ENCODE measurements around the gene PSMC2.

Gene PSMC2

DNA sequence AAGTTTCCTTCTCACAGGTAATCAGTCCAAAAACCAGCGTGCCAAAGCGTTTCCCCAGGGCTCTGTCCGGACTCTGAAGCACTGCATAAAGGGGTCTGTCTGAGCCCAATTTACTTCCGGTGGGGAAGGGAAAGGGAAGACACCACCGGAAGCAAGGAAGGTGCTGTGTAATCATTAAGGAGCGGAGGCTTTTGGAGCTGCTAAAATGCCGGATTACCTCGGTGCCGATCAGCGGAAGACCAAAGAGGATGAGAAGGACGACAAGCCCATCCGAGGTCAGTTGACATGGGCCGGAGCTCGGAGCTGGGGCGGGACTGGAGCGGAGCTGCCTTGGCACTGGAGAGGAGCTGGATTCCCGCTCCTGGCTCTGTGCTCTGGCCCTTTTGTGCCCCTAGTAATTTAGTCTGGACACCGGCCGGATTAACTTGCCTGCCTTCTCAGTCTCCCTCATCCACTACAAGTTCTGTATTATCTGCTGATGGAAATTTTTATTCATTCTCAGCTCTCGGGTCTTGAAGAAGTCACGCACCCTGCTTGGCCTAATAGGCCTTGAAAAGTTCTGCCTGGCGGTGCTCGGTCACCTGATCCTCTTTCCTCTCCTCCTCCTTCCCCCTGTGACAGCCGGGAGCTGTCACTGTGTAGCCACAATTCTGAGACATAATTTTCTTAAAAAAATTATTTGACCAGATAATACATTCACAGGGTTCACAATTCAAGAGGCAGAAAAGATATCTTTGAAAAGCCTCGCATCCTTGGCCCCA lies at the start of gene PSMC2:
Gene PSMC2 (plus strand): TSS at position 137 of the 761 bp plus-strand sequence. CDS start 69 bp downstream, at position 206.
- peak; percentile 86 for DNase-seq

DNA sequence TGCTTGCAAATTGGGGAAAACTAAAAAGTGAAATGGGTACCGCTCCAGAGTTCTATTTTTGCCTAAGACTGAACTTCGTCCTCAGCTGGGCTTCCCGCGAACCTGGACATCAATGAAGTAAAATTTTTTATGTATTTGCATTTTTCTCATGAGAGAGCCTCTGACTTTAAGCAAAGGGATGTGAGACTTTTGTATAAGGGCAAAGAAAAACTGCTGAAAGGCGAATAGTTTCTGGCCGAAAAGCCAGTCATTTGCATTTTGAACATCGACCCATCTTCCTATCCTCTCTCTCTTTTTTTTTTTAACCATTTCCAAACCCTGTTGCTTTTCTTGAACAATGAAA lies 49.6 kb upstream of the PSMC2 start:
- DNase-seq, result no peak

DNA sequence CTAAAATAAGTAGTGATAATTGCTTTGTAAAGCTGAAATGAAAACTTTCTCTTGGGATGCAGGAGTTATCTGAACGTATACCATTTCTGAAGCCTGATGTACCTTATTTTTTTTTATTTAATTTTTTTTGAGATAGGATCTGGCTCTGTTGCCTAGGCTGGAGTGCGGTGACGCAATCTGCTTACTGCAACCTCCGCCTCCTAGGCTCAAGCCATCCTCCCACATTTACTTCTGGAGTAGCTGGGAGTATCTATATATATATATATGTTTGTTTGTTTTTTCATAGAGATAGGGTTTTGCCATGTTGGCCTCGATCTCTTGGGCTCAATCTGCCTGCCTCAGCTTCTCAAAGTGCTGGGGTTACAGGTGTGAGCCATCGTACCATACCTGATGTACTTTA lies 47.8 kb upstream of the PSMC2 start:
- no peak for DNase-seq

DNA sequence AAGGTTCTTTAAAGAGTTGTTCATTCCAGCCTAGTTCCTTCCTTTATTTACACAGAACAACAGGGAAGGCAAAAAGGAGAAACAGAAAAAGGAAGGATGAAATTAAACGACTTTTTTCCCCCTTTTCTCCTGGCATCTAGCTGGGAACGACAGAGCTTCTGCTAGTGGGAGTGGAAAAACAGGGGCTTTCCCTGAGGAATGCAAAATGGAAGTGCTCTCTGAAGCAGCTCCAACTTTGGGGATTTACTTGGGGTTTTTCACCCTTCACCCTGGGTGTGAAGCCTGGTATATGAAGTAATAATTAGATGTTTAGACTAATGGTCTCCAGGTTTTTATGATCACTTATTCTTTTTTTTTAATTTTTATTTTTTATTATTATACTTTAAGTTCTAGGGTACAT lies 46.0 kb upstream of the PSMC2 start:
- no peak for DNase-seq

DNA sequence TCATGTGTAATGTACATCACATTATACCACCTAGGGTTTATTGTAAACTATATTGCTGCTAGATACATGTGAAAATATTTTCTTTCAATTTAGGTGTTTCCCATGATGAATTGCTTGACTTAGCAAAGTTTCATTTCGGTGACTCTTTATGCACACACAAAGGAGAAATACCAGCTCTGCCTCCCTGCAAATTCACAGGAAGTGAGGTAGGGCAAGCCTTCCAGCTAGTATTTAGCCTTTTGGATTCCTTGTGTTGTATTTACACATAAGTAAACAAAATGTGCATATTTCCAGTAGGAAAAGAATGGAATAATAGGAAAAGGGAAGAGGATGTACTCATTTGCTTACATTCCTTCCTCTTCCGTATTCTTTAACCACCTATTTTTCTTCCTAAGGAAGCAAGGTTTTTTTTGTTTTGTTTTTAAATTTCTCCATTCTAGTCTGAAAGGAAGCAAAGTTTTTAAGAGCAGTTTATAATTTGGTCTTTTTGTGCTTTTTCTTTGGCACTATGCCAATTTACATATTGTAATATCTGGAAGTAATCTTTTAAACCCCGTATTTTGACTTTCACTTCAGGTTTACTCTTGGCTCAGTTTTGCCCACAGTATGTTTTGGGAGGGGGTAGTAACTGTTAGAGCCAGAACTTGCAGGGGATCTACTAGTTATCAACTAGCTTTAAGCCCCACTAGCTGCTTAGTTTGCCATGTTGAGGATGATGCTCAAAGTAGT lies 39.8 kb upstream of the PSMC2 start:
- DNase-seq, result no peak

DNA sequence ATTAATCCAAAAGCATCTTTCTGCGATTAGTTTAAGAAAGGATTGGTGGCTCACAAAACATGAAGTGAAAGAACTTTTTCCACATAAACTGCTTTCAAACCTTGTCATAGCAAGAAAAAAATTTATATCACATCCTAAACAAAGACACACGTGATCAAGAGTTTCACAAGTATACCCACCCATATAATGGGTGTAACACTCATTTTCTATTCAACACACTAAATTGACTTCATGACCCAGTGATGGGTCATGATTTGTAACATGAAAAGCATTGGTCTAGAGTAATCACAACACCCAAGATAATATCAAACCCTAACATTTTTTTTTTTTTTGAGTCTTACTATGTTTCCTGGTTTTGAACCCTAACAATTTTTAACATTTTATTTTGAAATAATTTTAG lies 32.6 kb upstream of the PSMC2 start:
- no peak for DNase-seq

DNA sequence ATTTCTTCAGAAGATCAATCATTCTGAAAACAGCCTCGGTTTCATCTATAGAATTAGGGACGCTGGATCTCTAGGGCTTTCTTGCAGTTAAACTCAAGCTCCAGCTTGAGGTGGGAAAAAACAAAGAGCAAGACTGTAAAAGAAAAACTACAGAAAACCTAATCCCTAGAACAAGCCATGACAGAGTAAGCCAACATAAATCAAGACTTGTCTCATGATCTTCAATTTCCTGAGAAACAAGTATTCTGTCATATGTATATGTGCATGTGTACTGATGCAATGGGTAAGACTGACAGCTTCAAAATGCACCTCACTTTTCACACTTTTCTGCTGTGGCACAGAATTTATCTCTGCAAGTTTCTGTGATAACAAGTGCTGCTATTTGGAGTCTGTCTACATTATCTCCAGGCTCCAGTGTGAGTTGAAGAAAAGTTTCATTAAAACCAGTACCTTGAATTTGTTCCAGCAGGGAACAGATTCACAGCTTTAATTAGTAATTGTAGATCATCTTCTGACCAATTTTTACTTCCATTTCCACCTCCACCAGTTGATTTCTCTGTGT lies 31.0 kb upstream of the PSMC2 start:
- DNase-seq, result no peak

DNA sequence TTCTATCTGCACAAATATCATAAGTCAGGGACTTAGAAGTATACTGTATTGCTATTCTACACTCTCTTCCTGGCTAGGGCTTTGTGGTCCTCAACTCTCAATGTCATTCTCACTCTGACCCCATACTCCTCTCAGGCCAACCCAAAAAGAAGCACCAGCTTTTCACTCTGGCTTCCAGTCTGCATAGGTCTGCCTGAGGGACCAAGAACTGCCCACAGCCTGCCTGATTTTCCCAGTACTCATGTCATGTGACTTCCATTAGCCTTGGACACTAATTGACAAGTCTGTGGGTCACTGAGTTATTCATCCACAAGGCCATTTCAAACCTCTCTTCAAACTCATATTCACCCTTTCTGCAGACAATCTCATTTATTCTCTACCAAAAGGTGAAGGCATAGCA lies 30.4 kb upstream of the PSMC2 start:
- no peak for DNase-seq

DNA sequence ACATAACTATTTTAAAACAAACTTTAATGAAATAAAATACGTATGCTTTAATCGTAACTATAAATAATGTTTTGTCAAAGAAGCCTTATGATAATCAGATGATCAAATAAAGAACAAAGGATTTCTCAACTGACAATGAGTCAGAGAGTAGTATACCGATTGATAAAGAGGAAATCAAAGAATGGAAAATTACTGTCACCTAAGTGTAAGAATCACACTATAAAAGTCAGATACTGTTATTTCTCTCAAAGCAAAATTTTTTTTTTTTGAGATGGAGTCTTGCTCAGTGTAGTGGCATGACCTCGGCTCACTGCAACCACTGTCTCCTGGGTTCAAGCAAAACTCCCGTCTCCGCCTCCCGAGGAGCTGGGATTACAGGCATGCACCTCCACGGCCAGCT lies 21.7 kb upstream of the PSMC2 start:
- DNase-seq, result no peak

GRCh38 chr7:103336761-103337160 lies 10.7 kb upstream of the PSMC2 start:
- DNase-seq, result no peak

DNA sequence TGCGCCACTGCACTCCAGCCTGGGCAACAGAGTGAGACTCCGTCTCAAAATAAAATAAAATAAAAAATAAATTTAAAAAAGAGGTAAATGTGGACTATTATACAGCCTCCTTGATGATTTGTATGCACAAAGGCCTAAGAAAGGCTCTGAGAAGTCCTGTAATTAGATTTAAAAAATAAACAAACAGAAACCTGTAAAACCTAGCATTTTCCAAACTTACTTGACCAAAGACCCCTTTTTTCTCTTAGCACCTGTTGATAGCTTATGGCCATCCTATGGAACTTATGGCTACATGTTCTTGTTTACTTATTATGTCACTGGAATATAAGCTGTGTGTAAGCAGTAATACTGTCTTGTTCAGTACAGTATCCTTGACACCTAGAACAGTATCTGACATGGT lies 8.6 kb upstream of the PSMC2 start:
- DNase-seq, result no peak

- DNase-seq, result no peak
These were observed 6.0 kb upstream of the PSMC2 start for GRCh38 chr7:103341466-103341865.

- no peak for DNase-seq
These were observed 4.1 kb upstream of the PSMC2 start for GRCh38 chr7:103343332-103343731.

DNA sequence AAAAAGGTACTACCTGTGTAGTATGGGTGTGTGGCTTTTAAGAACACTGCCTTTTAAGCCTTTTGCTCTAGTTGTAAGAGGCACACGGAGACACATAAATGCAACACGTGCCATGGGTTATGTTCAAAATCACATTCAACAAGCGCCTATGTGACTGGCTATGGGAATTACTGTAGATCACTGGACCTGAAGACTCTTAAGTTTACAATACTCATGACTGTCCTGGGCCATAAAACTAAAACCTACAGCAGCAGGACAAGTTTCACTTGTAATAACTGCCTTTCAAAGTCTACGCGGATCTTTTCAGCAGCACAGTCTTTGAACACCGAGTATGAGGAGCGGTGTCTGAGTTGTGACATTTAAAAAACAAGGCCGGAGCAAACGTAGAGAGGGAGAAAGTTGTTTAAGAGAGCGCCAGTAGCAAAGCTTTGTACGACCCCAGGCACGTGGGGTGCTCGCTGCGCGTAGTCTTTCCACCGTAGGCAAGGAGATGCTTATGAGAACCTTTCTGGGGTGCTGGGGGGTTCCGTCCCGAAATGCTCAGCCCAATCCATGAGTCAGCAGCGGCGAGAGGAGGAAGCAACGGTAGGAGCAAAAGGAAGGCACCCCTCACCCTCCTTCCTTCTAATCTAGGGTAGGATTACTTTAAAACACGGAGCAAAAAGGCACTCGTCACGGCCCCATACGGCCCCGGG lies 3.5 kb upstream of the PSMC2 start:
- peak; percentile 24 for DNase-seq

DNA sequence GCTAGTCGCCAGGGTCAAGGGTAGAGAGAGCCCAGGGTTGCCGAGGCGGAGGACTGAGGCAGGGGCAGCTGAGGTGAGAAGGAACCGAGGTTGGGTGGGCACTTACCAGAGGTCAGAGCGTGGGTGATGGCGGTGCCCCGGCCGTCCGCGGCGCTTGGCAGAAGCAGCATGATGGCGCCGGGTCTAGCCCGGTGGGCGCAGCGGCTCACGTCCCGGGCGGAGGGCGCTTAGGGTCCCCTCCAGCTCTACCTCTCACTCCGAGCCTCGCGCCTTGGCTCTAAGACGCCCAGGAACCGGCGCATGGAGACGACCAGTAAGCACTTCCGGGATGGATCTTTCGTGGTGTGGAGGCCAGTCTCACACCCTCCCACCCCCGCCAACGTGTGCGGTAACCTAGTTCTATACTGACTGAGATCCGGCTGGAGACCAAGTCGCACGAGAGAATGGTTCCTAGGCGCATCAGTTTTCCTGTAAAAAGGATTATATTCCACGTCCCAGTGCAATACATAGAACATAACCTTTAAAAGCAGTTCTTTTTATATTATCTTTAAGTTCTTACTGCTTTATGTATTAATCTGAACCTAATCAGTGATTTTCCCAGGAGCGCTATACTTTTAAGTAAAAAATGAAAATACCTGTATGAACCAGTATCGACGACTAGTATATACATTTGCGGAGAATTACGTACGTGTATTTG lies 2.8 kb upstream of the PSMC2 start, which contains the start of gene DNAJC2:
Gene DNAJC2 (minus strand): TSS at position 315 of the 697 bp plus-strand sequence. CDS start 145 bp downstream, at position 170.
- DNase-seq, result peak; percentile 93

DNA sequence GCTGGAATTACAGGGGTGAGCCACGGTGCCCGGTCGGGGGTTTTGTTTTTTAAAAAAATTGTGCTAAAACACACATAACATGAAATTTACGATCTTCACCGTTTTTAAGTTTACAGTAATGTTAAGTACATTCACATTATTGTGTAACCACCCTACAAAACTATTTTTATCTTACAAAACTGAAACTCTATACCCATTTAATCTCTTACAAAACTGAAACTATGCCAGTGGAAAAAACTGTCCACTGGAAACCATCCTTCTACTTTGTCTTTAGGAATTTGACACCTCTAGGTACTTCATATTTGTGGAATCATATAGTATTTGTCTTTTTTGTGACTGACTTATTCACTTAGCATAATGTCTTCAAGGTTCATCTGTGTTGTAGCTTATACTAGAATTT lies 1.0 kb upstream of the PSMC2 start:
- no peak for DNase-seq

DNA sequence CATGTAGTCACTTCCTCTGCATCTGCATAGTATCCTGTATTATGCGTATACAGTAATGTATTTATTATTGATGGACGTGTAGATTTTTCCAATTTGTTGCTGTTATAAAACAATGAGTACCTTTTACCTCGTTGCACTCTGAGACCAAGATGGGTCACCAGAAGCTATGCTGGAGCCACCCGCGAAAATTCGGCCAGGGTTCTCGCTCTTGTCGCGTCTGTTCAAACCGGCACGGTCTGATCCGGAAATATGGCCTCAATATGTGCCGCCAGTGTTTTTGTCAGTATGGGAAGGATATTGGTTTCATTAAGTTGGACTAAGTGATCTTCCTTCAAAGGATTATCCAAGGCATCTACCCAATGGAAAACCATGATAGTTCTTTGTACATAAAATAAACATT lies 1.0 kb downstream of the PSMC2 start:
- DNase-seq, result no peak

DNA sequence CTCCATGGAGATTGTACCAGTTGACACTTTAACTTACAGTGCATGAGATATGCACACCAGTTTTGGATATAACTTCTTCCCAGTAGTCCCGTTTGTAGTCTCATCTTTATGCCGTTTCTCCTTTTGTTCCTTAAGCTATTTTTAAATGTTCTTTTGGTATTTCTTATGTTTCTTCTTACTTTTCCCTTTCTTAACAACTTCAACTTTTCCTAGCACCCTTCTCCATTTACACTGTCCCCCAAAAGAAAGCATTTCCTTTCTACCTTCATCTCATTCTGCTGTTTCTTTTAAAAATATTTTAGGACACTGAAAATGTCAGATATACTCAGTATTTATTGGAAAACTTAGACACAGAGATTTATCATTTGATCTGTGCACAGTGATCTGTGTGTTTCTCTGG lies 1.5 kb downstream of the PSMC2 start:
- DNase-seq, result no peak

DNA sequence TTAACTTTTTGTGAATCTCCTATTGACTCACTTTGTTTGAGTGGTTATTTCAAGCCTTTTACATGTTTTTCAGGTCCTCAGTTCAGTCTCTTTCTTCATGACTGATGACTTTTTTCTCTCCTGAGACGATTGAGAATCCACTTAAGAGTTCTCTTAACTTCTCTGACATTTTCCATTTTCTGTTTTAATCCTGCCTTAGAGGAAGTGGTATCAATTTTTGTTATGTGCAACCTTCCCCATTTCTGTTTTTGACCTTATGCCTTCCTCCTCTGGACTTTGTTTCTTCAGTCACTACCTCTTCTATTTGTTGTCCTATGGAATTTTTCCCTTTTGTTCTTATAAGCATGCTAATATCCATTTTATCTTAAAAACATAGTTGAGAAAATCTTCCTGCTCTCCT lies 2.4 kb downstream of the PSMC2 start:
- DNase-seq, result no peak

GRCh38 chr7:103369432-103369831 lies 22.0 kb downstream of the PSMC2 start:
- no peak for DNase-seq

- DNase-seq, result no peak
These were observed 26.6 kb downstream of the PSMC2 start for GRCh38 chr7:103373866-103374643.

All from NCI-H146 (cell line).